GM21381 (cell line): ENCODE measurements around the gene UBC.
A peak's percentile ranks its signal among the peaks of the same experiment; 100 is the strongest.

Experiments
- ATAC-seq: cut with Tn5 transposase; IDR thresholded peaks from one replicate; pipeline ENCODE4 v1.9.1; 2021; ENCODE audit warnings: mild to moderate bottlenecking, moderate library complexity; ENCODE audit not compliant: unreplicated experiment

The UBC gene

DNA sequence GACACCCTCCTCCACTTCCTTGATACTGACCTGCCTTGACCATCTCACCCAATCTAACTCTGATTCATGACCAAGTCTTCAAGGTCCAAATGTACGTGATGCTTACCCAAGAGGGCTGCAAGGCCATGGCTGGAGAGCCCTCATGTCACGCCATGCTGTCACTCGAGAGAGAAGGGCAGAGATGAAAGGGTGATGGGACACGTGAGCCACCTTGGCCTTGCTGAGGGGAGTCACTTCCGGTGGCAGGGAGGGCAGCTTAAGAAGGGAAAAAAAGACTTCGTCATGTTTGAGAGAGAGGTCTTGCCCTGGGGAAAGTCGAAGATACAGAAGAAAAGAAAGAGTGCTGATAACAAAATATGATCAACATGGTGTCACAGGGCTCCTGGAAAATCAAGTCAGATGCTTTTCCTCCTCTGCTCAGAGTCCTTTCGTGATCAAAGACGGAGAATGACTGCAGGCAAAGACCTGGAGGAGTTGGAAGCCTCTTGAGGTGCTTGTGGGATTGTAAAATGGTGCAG lies 47.5 kb downstream of the UBC start:
- no peak for ATAC-seq

DNA sequence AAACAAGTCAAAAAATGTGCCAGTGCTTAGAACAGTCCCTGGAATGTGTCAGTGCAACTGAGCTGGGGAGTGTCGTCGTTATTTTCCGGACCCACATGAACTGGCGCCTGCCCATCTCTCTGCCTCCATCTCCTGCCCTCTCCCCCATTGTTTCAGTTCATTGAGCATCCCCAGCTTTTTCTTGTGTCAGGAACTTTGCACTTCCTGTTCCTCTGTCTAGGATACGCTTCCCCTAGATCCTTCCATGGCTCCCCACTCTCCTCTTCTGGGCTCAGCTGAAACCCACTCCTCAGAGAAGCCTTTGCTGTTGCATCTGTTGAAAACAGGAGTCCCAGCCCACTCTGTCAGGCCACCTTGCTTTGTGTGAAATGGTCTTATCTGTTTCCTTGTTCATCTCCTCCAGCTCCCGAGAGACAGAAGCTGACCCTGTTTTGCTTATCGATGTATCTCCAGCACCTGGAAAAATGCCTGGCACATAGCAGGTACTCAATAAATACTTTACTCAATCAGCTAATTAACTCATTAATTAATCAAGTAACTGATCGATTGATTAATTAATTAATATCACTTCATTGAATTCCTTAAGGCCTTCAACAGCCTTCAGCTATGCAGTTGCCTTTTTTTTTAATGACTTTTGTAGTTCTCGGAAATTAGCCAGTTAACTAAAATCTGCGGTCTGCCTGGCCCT lies 48.1 kb downstream of the UBC start:
- no peak for ATAC-seq

DNA sequence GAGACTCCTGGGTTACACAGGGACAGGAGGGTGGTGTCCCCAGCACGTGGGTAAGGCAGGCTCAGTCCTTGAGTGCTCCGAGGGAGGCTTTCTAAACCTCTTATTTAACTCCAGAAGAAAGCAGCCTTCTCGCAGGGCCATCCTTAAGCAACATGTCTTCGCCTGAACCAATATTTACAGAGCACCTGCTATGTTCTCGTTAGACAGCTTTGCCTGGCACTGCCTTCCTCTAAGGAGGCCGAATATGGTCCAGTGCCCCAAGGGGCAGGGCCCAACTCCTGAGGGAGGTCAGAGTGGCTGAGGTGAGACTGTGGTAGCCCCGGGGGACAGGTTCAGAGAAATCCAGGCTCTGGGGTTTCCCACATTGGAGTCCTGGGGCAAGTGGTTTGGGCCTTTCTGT lies 48.7 kb downstream of the UBC start:
- ATAC-seq, result no peak

DNA sequence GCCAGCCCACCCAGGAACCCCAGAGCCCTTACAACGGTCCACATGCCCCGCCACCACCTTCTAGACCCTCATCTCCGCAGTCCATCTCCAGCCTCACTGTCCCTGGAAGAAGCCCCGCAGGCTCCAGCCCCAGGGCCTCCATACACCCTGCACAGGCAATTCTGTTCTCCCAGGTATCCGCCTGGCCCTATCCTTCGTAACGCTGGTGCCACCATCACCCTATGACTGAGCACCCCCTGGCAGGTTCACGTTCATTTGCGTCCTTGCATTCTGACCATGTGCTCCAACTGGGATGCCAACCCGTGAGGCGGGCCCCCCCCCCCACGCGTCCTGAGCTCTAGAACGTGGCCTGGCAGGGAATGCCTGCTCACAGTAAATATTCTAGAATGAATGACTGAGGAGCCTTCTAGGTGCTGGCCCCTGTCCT lies 50.1 kb downstream of the UBC start:
- ATAC-seq, result no peak

DNA sequence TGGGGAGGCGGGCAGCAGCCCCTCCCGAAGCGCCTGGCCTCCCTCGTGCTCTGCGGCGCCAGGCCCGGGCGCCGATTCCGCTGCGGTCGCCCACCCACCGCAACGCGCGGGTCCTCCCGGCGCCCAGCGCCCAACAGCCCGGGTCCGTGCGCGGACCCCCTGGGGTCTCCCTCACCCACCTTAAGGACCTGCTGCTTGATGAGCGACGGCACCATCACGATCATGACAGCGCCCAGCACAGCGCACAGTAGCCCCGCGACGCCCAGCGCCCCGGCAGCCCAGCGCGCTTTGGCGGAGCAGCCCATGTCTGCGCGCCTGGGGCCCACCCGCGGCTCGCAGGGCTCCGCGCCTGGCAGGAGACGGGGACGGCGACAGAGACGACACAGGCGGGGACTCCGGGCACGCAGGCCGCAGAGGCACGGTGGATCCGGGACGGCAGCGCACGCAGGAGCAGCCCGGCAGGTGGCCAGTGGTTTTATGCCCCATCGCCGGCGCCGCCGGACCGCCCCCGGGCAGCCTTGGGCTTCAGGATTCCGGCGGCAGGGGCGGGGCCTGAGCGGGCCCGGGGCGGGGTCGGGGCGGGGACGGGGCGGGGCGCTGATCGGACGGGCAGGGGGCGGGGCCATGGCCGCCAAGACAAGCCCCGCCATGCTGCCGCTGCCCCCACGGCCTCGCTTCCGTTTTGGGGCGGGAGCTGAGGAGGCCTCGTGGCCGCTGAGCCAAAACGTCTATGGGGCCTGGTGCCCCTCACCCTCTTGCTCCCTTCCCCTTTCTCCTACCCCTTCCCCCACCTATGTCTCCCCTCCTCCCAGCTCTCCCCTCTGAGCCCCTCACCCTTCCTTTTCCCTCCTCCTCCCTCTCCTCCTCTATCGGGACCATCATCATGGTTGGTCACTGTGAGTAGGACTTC lies 50.8 kb downstream of the UBC start, which contains the start of gene SCARB1:
Gene SCARB1 (minus strand): TSS at position 449 of the 910 bp plus-strand sequence. CDS start 144 bp downstream, at position 305.
- ATAC-seq, result peak; percentile 79

DNA sequence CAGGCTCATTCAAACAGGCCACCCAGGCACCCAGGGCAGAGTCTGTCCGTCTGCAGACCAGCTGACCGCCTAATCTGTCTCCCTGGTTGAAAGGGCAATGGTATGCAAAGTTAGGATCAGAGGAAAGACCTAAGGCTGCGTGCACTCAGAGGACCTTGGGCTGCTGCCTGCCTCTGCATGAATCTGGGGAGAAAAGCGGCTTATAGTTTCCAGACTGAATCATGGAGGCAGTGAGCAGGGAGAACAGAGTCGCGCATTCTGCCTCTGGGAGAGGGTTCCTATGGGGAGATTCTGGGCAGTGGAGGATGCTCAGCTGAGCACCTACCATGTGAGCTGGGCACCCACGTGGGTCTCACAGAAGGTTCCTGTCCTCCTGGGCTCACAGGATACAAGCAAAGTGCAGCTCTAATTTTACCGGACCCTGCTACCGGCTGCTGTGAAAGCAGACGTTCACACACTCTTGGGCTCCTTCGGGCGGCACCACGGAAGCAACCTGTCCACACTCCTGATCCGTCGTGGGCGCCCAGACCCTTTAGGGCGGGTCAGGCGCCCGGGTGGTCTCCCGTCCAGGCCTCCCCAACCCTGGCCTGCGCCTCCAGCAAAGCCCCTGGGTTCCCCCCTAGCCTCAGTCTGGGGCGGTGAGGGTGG lies 51.6 kb downstream of the UBC start:
- peak; percentile 20 for ATAC-seq

DNA sequence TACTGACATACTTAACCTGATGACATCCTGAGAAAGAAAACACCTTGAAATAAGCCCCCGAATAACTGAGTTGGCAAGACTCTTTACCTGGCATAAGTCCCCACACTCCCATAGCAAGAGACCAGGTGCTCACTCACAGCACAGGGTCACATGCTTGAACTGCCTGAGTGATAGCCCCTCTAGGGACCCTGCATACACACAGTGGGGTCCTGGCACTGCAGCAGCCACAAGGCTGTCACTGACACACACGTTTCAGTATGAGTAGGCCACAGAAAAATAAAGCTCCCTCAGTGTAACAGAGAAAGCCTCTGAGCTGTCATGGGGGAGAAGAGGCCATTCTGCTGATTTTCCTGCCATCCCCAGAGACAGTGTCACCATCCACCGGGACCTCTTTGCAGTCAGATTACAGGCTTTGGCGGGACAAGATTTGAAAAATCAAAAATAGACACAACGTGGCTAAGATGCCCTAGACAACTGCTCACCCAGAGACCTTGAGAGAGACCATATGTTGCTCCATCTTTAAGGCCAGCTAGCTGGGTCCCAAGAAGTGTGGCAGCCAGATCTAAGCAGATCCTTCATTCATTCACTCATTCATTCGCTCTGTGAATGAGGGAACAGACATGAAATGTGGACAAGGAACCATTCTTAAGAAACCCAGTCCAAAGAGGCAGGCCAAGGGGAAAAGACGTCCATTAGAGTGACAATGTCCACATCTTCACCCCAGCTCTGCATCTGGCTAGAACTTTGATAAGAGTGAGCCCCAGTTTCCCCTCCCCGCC lies 52.4 kb downstream of the UBC start:
- no peak for ATAC-seq
